HUES6 (cell line): ENCODE results near the gene KIF3A.

ENCODE experiments used
- H3K27ac ChIP-seq: 2 replicates; pipeline ENCODE4 v1.7.0; 2013; ENCODE audit warnings: low read depth, mild to moderate bottlenecking, low read length, inconsistent platforms
- H3K27me3 ChIP-seq: 2 replicates; pipeline ENCODE4 v1.6.1; 2013; ENCODE audit warnings: low read length; ENCODE audit not compliant: control insufficient read depth, insufficient read depth
- H3K36me3 ChIP-seq: 2 replicates; pipeline ENCODE4 v1.6.1; 2013; ENCODE audit warnings: low read length; ENCODE audit not compliant: control insufficient read depth, insufficient read depth
- H3K4me1 ChIP-seq: 2 replicates; pipeline ENCODE4 v1.6.1; 2013; ENCODE audit warnings: low read length; ENCODE audit not compliant: control insufficient read depth, insufficient read depth
- H3K4me3 ChIP-seq: 2 replicates; pipeline ENCODE4 v1.5.1; 2013; ENCODE audit warnings: low read depth, low read length
- H3K9ac ChIP-seq: one replicate; pipeline ENCODE4 v1.6.1; 2013; ENCODE audit warnings: mild to moderate bottlenecking, low read length
- H3K9me3 ChIP-seq: 2 replicates; pipeline ENCODE4 v1.6.1; 2013; ENCODE audit warnings: low read depth, low read length; ENCODE audit not compliant: control insufficient read depth, insufficient read depth

KIF3A gene

GRCh38 chr5:132684491-132684890 is 52.9 kb downstream of the KIF3A start:
- H3K4me3 ChIP-seq = no peak overlapping the region
- no peak overlapping the region for H3K27ac ChIP-seq
- H3K27me3 ChIP-seq = no peaks in the 10 kb centered on the region

GRCh38 chr5:132681983-132682382 is 55.4 kb downstream of the KIF3A start:
- Histone ChIP-seq H3K9me3 (no peaks in the 10 kb centered on the region), H3K36me3 (no peaks in the 10 kb centered on the region), H3K9ac (no peak overlapping the region), H3K27me3 (no peaks in the 10 kb centered on the region), H3K4me3 (no peak overlapping the region), H3K4me1 (peaks cover 4% of the 10 kb centered on the region; the same call in 1 of the 2 replicates), H3K27ac (no peak overlapping the region)

More at GRCh38 chr5:132684491-132684890, 52.9 kb downstream of the KIF3A start:
- Histone ChIP-seq H3K9me3 (no peaks in the 10 kb centered on the region), H3K36me3 (no peaks in the 10 kb centered on the region), H3K9ac (no peak overlapping the region), H3K4me1 (peaks cover 4% of the 10 kb centered on the region; the same call in 1 of the 2 replicates)

- Histone ChIP-seq H3K4me1 (peaks cover 4% of the 10 kb centered on the region; the same call in 1 of the 2 replicates), H3K9ac (no peak overlapping the region), H3K27me3 (no peaks in the 10 kb centered on the region), H3K27ac (no peak overlapping the region), H3K9me3 (no peaks in the 10 kb centered on the region), H3K4me3 (no peak overlapping the region), H3K36me3 (no peaks in the 10 kb centered on the region)
These were observed 55.9 kb downstream of the KIF3A start for GRCh38 chr5:132681476-132681831.

- Histone ChIP-seq H3K9ac (no peak overlapping the region), H3K27ac (no peak overlapping the region), H3K36me3 (no peaks in the 10 kb centered on the region), H3K4me1 (peaks cover 4% of the 10 kb centered on the region; the same call in 1 of the 2 replicates), H3K27me3 (no peaks in the 10 kb centered on the region), H3K4me3 (no peak overlapping the region), H3K9me3 (no peaks in the 10 kb centered on the region)
These were observed 56.4 kb downstream of the KIF3A start for GRCh38 chr5:132680780-132681475.

- Histone ChIP-seq H3K9ac (no peak overlapping the region), H3K36me3 (no peaks in the 10 kb centered on the region), H3K4me3 (no peak overlapping the region), H3K9me3 (no peaks in the 10 kb centered on the region), H3K4me1 (peaks cover 4% of the 10 kb centered on the region; the same call in 1 of the 2 replicates), H3K27ac (no peak overlapping the region), H3K27me3 (no peaks in the 10 kb centered on the region)
These were observed 57.5 kb downstream of the KIF3A start for GRCh38 chr5:132679717-132680380.

- H3K4me1 ChIP-seq = peaks cover 4% of the 10 kb centered on the region; the same call in 1 of the 2 replicates
- H3K9me3 ChIP-seq = no peaks in the 10 kb centered on the region
- H3K9ac ChIP-seq = no peak overlapping the region
- no peak overlapping the region for H3K27ac ChIP-seq
- H3K36me3 ChIP-seq = no peaks in the 10 kb centered on the region
- H3K27me3 ChIP-seq = no peaks in the 10 kb centered on the region
- H3K4me3 ChIP-seq = no peak overlapping the region
These were observed 58.2 kb downstream of the KIF3A start for GRCh38 chr5:132679166-132679565.

- Histone ChIP-seq H3K27ac (no peak overlapping the region), H3K9me3 (no peaks in the 10 kb centered on the region), H3K4me3 (no peak overlapping the region), H3K9ac (no peak overlapping the region), H3K4me1 (peaks cover 4% of the 10 kb centered on the region; the same call in 1 of the 2 replicates), H3K36me3 (no peaks in the 10 kb centered on the region), H3K27me3 (no peaks in the 10 kb centered on the region)
These were observed 58.6 kb downstream of the KIF3A start for GRCh38 chr5:132678735-132679134.

- Histone ChIP-seq H3K9ac (no peak overlapping the region), H3K27me3 (no peaks in the 10 kb centered on the region), H3K27ac (no peak overlapping the region), H3K36me3 (no peaks in the 10 kb centered on the region), H3K4me1 (peaks cover 4% of the 10 kb centered on the region; the same call in 1 of the 2 replicates), H3K9me3 (no peaks in the 10 kb centered on the region), H3K4me3 (no peak overlapping the region)
These were observed 59.5 kb downstream of the KIF3A start for GRCh38 chr5:132677682-132678400.

- Histone ChIP-seq H3K27me3 (no peaks in the 10 kb centered on the region), H3K4me1 (peaks cover 4% of the 10 kb centered on the region; the same call in 1 of the 2 replicates), H3K9me3 (no peaks in the 10 kb centered on the region), H3K27ac (no peak overlapping the region), H3K9ac (no peak overlapping the region), H3K36me3 (no peaks in the 10 kb centered on the region), H3K4me3 (no peak overlapping the region)
These were observed 60.2 kb downstream of the KIF3A start for GRCh38 chr5:132677191-132677590.

- Histone ChIP-seq H3K9me3 (0 out of 2 replicates have a peak, but pooled peaks cover under 1% of the 10 kb centered on the region), H3K9ac (no peak overlapping the region), H3K36me3 (no peaks in the 10 kb centered on the region), H3K27me3 (no peaks in the 10 kb centered on the region), H3K27ac (no peak overlapping the region), H3K4me1 (peaks cover 4% of the 10 kb centered on the region; the same call in 1 of the 2 replicates), H3K4me3 (no peak overlapping the region)
These were observed 61.2 kb downstream of the KIF3A start for GRCh38 chr5:132675936-132676689.
